Activated naive CD4-positive, alpha-beta T cell treated with anti-CD3 and anti-CD28 coated beads, Interleukin-2, amount 50 U/mL, for 24 hours (primary cell): ENCODE results near the gene S1PR2.
"Not testable (repeated sequence)": the region's sequence is repeated elsewhere in the genome, so short reads cannot be mapped to it uniquely, and the experiment has no call there.

ENCODE experiments used
- H3K27ac Mint-ChIP-seq: one replicate; pipeline ENCODE4 v1.8.0; 2021; ENCODE audit warnings: mild to moderate bottlenecking, mixed read lengths
- H3K27me3 Mint-ChIP-seq: one replicate; pipeline ENCODE4 v1.8.0; 2021; ENCODE audit warnings: mixed read lengths
- H3K36me3 Mint-ChIP-seq: one replicate; pipeline ENCODE4 v1.8.0; 2021; ENCODE audit warnings: mixed read lengths
- H3K4me1 Mint-ChIP-seq: one replicate; pipeline ENCODE4 v1.8.0; 2021; ENCODE audit warnings: mixed read lengths
- H3K4me3 Mint-ChIP-seq: one replicate; pipeline ENCODE4 v1.8.0; 2021; ENCODE audit warnings: mild to moderate bottlenecking, mixed read lengths
- H3K9me3 Mint-ChIP-seq: one replicate; pipeline ENCODE4 v1.8.0; 2021; ENCODE audit warnings: mixed read lengths

Gene S1PR2

GRCh38 chr19:10259162-10259905 is 28.2 kb upstream of the S1PR2 start:
- Mint-ChIP-seq H3K9me3 (no peaks in the 10 kb centered on the region), H3K36me3 (peaks cover 13% of the 10 kb centered on the region), H3K4me1 (peaks cover 21% of the 10 kb centered on the region), H3K27me3 (no peaks in the 10 kb centered on the region), H3K4me3 (no peak overlapping the region), H3K27ac (no peak overlapping the region)

GRCh38 chr19:10258080-10258710 is 27.1 kb upstream of the S1PR2 start:
- Mint-ChIP-seq H3K4me1 (peaks cover 29% of the 10 kb centered on the region), H3K4me3 (no peak overlapping the region), H3K36me3 (peaks cover 16% of the 10 kb centered on the region), H3K9me3 (no peaks in the 10 kb centered on the region), H3K27me3 (no peaks in the 10 kb centered on the region), H3K27ac (no peak overlapping the region)

GRCh38 chr19:10256970-10257615 is 26.0 kb upstream of the S1PR2 start:
- Mint-ChIP-seq H3K27me3 (no peaks in the 10 kb centered on the region), H3K4me3 (no peak overlapping the region), H3K36me3 (peaks cover 16% of the 10 kb centered on the region), H3K9me3 (no peaks in the 10 kb centered on the region), H3K4me1 (peaks cover 34% of the 10 kb centered on the region), H3K27ac (no peak overlapping the region)

DNA sequence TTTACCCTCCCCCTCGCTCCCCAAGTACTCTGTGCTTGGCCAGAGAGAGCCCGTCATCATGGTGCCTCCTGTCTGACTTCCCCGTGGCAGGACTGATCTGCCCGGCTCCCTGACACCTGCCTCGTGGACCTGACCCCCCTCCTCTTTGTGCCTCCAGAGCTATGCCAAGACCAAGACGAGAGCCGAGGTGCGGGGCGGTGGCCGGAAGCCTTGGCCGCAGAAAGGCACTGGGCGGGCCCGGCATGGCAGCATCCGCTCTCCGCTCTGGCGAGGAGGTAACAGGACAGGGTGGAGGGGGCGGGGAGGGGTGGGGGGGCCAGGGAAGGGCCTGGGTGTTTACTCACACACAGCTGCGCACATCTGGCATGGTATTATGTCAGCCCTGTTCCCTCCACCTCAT is 25.4 kb upstream of the S1PR2 start:
- Mint-ChIP-seq H3K4me1 (peaks cover 37% of the 10 kb centered on the region), H3K27me3 (no peaks in the 10 kb centered on the region), H3K27ac (no peak overlapping the region), H3K4me3 (no peak overlapping the region), H3K9me3 (no peaks in the 10 kb centered on the region), H3K36me3 (peaks cover 16% of the 10 kb centered on the region)

DNA sequence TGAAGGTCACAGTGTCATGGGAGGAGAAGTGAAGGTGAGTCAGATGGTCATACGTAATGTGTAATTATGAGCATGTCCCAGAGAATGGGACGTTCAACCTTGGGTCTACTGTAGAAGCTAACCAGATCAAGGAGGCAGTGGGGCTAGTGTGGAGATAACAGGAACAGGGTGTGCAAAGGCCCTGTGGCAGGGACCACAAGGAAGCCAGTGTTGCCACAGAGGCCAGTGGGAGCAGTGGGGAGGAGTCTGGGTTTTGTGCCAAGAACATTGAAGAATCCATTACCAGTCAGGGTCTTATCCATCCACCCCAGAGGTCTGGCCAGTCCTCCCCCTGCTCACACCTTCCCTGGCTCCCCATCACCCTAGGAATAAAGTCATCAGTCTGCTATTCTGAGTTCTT is 24.2 kb upstream of the S1PR2 start:
- Mint-ChIP-seq H3K4me1 (peaks cover 37% of the 10 kb centered on the region), H3K9me3 (no peaks in the 10 kb centered on the region), H3K27me3 (no peaks in the 10 kb centered on the region), H3K36me3 (peaks cover 16% of the 10 kb centered on the region), H3K4me3 (peak overlapping the region; percentile 23), H3K27ac (peak overlapping the region; percentile 48)

GRCh38 chr19:10254244-10254643 is 23.1 kb upstream of the S1PR2 start:
- no peak overlapping the region for H3K27ac Mint-ChIP-seq
- peaks cover 16% of the 10 kb centered on the region for H3K36me3 Mint-ChIP-seq
- H3K4me3 Mint-ChIP-seq: peak overlapping the region; percentile 49

DNA sequence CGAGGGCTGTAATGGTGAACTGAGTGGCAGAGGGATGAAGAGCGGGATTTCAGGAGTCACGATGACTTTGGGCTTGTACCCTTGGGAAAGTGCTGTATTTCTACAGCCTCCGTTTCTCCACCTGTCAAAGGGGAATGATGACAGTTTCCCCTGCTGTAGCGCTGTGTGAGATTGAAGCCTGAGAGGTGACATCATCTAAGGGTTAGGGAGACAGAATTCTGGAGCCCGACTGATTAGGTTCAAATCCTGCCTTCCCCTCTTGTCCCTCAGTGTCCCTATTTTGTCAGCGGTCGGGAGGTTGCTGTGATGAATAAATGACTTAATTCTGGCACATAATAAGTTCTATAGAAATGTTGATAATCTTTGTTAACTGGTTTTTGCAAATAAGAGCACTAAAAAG is 21.6 kb upstream of the S1PR2 start:
- H3K4me1 Mint-ChIP-seq: peaks cover 26% of the 10 kb centered on the region
- H3K4me3 Mint-ChIP-seq: peak overlapping the region; percentile 99
- H3K36me3 Mint-ChIP-seq: peaks cover 16% of the 10 kb centered on the region
- peak overlapping the region; percentile 18 for H3K27ac Mint-ChIP-seq
- H3K27me3 Mint-ChIP-seq: no peaks in the 10 kb centered on the region
- H3K9me3 Mint-ChIP-seq: no peaks in the 10 kb centered on the region

More at GRCh38 chr19:10254244-10254643, 23.1 kb upstream of the S1PR2 start:
- no peaks in the 10 kb centered on the region for H3K9me3 Mint-ChIP-seq
- no peaks in the 10 kb centered on the region for H3K27me3 Mint-ChIP-seq
- H3K4me1 Mint-ChIP-seq: peaks cover 33% of the 10 kb centered on the region

GRCh38 chr19:10251792-10252694 is 20.9 kb upstream of the S1PR2 start, which contains the start of gene MRPL4:
MRPL4 (plus strand) TSS chr19:10252214; CDS start chr19:10252254, 40 bp downstream.
- peak within 1 kb of the TSS; percentile 99 for H3K4me3 Mint-ChIP-seq
- peaks cover 9% of the 10 kb centered on the region for H3K36me3 Mint-ChIP-seq
- H3K27ac Mint-ChIP-seq: peak within 1 kb of the TSS; percentile 98
- no peaks in the 10 kb centered on the region for H3K27me3 Mint-ChIP-seq
- H3K9me3 Mint-ChIP-seq: no peaks in the 10 kb centered on the region
- peaks cover 21% of the 10 kb centered on the region for H3K4me1 Mint-ChIP-seq

DNA sequence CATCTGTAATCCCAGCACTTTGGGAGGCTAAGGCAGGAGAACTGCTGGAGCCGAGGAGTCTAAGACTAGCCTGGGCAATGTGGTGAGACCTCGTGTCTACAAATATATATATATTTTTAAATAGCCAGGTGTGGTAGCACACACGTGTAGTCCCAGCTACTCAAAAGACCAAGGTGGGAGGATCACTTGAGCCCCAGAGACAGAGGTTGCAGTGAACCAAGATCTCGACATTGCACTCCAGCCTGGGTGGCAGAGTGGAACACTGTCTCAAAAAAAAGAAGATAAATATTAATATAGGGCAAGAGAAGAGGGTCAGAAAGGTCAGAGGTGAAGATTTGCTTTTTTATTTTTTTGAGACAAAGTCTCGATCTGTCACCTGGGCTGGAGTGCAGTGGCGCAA is 15.4 kb upstream of the S1PR2 start:
- Mint-ChIP-seq H3K4me1 (peaks cover under 1% of the 10 kb centered on the region), H3K27ac (no peak overlapping the region), H3K27me3 (no peaks in the 10 kb centered on the region), H3K36me3 (no peaks in the 10 kb centered on the region), H3K4me3 (no peak overlapping the region), H3K9me3 (no peaks in the 10 kb centered on the region)

GRCh38 chr19:10245189-10245939 is 14.2 kb upstream of the S1PR2 start:
- Mint-ChIP-seq H3K36me3 (no peaks in the 10 kb centered on the region), H3K9me3 (no peaks in the 10 kb centered on the region), H3K4me3 (no peak overlapping the region), H3K27ac (no peak overlapping the region), H3K27me3 (no peaks in the 10 kb centered on the region), H3K4me1 (no peaks in the 10 kb centered on the region)

DNA sequence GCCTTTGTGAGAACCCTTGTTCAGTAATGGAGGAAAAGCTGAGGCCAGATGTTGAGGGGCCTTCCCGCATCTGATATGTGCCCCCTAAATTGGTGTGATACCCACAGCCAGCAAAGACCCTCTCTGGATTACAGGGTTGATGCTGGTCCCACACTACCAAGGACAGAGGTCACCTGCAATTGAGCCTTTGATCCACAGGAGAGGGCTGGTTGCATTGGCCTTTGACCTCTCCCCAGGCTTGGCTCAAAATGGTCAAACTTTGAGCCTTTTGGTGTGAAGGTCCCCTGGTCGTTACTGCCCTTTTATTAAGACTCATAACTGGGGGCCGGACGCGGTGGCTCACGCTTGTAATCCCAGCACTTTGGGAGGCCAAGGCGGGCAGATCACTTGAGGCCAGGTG is 12.5 kb upstream of the S1PR2 start:
- H3K4me3 Mint-ChIP-seq: no peak overlapping the region
- H3K27ac Mint-ChIP-seq: no peak overlapping the region
- H3K4me1 Mint-ChIP-seq: no peaks in the 10 kb centered on the region
- no peaks in the 10 kb centered on the region for H3K36me3 Mint-ChIP-seq
- H3K27me3 Mint-ChIP-seq: no peaks in the 10 kb centered on the region
- H3K9me3 Mint-ChIP-seq: no peaks in the 10 kb centered on the region

DNA sequence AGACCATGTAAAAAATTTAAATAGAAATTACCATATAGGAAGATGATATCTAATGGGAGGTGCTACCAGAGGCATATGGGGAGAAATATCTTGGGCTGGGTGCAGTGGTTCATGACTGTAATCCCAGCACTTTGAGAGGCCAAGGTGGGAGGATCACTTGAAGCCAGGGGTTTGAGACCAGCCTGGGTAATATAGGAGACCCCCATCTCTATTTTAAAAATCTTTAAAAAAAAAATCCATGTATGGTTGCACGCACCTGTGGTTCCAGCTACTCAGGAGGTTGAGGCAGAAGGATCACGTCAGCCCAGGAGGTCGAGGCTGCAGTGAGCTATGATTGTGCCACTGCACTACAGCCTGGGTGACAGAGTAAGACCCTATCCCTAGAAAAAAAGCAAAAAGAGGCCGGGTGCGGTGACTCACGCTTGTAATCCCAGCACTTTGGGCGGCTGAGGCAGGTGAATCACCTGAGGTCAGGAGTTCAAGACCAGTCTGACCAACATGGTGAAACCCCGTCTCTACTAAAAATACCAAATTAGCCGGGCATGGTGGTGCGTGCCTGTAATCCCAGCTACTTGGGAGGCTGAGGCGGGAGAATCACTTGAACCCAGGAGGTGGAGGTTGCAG is 10.8 kb upstream of the S1PR2 start:
- H3K9me3 Mint-ChIP-seq, H3K27ac Mint-ChIP-seq, H3K4me3 Mint-ChIP-seq, H3K4me1 Mint-ChIP-seq, H3K27me3 Mint-ChIP-seq, H3K36me3 Mint-ChIP-seq: not testable (repeated sequence)

GRCh38 chr19:10238172-10238783 is 7.1 kb upstream of the S1PR2 start:
- no peaks in the 10 kb centered on the region for H3K36me3 Mint-ChIP-seq
- no peak overlapping the region for H3K27ac Mint-ChIP-seq
- H3K27me3 Mint-ChIP-seq: no peaks in the 10 kb centered on the region
- H3K9me3 Mint-ChIP-seq: no peaks in the 10 kb centered on the region
- H3K4me1 Mint-ChIP-seq: peaks cover 15% of the 10 kb centered on the region
- H3K4me3 Mint-ChIP-seq: no peak overlapping the region

DNA sequence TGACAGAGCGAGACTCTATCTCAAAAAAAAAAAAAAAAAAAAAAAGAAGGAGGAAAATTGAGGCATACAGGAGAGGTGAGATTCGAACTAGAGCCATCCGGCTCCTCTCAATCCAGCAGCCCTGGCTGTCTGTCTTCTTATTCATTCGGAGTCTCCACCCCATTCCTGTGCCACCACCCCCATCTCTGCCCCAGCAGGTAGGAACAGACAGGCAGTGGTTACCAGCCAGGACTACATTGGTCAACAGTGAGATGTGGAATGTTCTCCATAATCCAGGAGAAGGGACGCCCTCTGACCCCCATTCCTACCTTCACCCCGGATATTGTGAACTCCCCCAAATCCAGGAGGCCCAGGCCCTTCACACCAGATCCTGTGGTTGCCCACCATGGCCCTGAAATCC is 6.6 kb upstream of the S1PR2 start:
- H3K4me3 Mint-ChIP-seq: no peak overlapping the region

More for the DNA sequence above, 6.6 kb upstream of the S1PR2 start:
- no peak overlapping the region for H3K27ac Mint-ChIP-seq
- H3K27me3 Mint-ChIP-seq: no peaks in the 10 kb centered on the region
- no peaks in the 10 kb centered on the region for H3K9me3 Mint-ChIP-seq
- peaks cover 15% of the 10 kb centered on the region for H3K4me1 Mint-ChIP-seq
- H3K36me3 Mint-ChIP-seq: no peaks in the 10 kb centered on the region
